HG02759 (cell line): ENCODE data around the gene ZBTB20.

ENCODE experiments used
- ATAC-seq: cut with Tn5 transposase; IDR thresholded peaks from one replicate; pipeline ENCODE4 v1.9.1; 2021; ENCODE audit warnings: mild to moderate bottlenecking, moderate library complexity; ENCODE audit not compliant: unreplicated experiment

ZBTB20 gene

DNA sequence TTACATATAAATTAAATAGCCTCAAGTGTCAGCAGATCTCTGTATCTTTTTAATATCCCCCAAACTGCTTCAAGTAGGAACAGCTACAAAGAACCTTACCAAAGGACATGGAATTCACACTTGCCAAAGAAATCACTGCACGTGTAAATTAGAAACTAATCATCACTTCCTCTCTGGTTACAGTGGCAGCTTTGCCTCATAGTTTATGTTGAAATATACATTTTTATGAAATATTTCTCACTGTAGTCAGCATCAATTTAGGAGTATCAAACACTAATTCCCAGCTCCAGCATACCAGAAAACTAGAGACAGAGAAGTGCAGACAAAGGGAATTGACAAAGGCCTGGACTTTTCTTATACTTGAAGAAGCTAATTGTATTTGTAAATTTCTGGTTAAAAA is 592.4 kb downstream of the ZBTB20 start:
- ATAC-seq: no peak

DNA sequence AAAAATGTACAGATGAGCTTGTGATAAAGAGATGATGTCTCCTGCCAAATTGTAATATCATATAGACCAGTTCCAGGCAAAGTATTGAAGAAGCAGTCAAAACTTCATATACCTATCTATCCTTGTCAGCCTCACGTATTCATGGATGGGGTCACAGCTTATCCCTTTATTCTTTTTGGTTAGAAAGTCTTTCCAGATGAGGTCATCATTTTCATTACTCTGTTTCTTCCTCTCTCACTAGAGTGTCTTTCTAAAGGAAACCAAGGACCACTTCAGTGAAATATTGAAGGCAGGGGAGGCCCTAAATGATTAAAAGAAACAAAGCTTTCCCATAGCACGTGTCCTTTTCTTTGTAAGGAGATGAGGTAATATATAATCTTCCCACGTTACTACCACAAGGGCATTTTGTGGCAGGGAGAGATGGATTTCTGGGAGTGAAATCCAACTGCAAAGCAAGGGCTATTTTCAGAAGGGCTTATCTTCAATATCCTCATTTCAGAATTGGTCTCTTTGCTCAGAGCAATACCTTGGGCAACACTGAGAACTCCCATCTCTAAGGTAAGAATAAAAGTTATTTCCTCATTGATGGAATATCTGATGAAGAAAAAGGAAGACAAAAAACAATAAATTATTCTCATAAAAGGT is 593.0 kb downstream of the ZBTB20 start:
- ATAC-seq: no peak

DNA sequence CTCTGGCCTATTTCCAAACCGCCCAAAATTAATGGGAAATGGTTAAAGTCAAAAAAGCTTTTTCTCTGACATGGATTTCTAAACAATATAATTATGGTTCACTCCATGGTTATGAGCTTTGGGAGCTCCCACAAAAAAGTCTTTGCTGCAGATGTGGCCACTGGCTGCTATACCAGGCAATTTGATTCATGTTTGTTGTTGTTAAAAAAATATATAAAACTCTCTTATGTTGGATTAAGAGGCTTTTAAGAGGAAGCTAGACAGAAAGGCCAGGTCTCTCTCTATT is 594.6 kb downstream of the ZBTB20 start:
- no peak for ATAC-seq

DNA sequence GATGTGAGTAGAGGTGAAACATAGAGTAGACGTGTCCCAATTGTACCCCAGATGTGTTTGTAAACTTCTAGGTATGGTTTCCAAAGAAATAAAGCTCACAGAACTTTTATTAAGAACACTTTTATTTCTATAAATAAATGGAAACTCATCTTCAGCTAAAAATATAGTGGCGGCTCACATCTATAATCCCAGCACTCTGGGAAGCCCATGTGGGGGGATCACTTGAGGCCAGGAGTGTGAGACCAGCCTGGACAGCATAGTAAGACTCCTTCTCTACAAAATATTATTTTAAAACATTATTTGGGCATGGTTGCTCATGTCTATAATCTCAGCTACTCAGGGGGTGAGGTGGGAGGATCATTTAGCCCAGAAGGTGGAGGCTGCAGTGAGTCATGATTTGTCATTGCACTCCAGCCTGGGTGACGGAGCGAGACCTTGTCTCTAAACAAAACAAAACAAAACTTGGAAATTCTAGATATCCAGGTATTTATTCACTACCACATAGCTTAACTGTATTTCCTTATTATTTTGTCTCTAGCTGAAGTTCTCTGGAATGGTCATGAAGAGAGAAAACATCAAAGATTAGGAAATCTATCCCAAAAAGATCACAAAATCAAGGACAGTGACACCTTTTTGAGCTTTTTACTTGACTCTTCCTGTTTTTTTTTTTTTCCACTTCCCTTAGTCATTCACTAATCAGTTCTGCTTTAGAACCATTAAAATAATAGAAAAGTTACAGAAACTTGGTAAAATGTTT is 595.1 kb downstream of the ZBTB20 start:
- ATAC-seq: no peak

DNA sequence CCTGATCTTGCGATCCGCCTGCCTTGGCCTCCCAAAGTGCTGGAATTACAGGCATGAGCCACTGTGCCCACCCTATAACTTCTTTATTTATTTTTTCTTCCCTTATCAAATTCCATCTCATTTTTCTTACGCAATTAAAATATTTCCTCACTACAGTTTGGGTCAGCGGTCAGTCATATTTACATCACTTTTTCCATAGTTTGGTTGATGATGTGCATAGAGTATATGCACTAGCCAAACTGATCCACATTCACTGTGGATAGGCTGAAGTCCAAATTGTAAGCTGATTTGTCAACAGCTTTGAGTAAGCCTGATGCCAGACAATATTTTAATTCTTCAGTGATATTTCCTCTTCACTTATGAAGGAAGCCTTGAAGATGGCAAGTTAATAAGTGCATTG is 596.9 kb downstream of the ZBTB20 start:
- no peak for ATAC-seq

DNA sequence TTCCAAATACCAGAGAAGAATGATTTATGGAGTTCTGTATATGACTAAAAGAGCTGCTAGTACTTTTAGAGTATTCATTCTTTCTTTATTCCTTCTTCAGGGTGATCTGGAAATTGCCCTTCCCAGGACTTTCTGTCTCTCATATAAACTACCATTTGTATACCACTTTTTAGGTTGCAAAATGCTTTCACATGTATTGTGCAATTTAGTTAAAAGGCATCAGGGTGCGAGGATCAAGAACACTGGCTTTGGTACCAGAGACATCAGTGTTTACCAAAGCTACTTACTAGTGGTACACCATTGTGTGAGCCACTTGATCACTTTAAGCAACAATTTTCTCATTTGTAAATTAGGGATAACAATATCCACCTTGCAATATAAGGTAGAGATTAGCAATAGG is 601.9 kb downstream of the ZBTB20 start:
- no peak for ATAC-seq

DNA sequence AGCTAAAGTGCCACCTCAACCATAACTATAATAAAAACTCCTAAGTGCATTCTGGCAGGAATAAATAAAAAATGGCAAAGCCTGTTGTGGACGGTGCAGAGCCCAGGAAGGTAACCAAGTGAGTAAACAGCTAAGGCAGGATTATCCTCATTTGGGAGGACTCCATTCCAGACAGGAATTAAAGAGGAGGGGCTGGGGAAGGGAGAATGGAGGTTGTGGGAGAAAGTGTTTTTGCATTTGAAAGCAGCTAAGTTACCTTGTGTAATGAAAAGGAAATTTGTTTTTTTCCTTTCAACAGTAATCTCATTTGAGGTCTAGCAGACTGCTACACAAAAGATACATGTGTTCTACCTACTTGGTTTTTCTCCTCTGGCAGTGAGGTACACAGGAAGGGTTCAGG is 604.7 kb downstream of the ZBTB20 start:
- ATAC-seq: no peak

DNA sequence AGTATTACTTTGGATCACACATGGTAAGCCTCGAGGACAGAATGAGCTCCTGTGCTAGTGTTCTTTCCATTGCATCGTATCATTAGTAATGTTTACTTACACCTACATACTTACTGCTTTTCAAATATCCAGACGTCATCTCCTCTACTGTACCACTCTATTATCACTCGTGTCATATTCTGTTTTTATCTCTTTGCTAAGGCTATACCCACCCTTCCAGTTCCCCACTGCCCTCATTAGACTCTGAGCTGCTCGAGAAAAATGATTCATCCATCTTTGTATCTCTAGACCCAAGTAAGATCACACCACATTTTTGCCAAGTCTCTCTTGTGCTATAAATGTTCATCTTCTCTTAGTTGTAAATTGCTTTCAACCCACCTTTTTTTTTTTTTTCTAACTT is 607.6 kb downstream of the ZBTB20 start:
- no peak for ATAC-seq

DNA sequence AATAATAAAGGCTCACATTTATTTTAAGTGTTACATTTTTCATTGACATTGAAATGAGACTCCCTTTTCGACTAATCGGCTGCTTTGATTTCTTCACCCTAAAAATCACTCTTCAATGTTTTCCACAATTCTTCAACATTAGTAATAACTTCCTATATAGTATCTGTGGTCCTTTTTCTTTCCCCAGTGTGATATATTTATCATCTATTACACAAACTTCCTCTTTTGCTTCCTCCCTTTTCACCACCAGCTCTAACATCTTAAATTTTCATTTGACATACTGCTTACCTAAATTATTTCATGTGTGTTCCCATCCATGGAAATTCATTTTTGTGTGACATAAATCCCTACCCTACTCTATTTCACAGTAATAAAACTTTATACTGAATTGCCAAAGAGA is 608.9 kb downstream of the ZBTB20 start:
- no peak for ATAC-seq

DNA sequence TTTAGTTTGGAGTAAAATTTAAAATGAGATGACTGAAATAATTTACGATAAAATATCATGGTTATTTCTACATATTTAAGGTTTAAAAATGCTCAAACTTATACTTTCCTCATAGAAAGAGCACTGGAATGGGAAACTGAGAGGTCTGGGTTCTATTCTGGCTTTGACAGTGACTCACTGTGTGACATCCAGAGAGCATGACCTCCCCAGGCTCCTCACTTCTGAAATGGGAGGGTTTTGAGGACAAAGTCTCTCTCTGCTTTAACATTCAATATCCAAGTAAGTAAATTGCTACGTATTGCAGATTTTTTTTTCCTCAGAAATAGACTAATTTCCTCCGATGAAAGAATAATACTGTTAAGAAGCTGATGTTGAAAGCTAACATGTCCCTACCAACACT is 618.6 kb downstream of the ZBTB20 start:
- ATAC-seq: no peak

DNA sequence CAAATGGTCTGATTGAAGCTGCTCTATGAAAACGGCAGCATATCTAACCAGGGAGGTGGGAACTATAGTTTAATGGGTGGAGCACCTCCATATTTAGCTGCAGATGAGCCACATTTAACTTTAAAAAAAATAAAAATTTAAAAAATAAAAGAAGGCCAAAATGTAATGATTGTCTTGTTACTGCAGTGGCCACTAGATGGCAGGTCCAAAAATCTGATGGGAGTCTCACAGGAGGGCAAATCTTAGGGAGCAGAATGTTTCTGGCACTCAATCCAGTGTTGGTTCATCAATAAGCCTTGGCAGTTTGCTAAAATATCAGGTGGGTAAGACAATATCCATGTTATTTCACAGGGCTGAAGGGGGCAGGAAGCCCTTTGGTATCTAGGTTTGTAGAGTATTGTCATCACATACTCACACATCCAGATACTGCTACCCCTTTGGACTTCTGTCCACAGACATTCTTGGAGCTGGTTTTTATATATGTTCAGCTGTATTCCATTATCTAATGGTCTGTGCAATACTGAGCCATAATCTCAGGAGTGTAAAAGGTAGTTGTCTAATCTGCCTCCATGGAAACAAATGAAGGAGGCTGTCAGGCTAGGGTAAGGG is 619.9 kb downstream of the ZBTB20 start:
- ATAC-seq: no peak

DNA sequence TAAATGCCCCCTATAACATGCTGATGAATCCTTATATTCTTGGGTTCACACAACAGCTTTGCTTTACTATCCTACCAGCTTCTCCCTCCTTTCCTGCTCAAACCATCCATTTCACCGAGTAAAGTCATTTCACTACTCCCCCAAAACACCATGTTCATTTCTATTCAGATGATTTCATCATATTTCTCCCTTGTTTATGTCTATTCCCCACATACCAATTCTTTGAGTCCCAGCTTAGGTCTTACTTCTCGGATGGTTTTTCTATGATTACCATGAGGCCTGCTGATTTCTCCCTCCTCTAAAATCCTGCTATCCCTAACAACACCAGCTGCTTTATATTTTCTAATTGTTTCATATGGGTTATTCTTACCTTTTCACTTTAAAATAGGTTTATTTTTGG is 621.8 kb downstream of the ZBTB20 start:
- ATAC-seq: no peak

DNA sequence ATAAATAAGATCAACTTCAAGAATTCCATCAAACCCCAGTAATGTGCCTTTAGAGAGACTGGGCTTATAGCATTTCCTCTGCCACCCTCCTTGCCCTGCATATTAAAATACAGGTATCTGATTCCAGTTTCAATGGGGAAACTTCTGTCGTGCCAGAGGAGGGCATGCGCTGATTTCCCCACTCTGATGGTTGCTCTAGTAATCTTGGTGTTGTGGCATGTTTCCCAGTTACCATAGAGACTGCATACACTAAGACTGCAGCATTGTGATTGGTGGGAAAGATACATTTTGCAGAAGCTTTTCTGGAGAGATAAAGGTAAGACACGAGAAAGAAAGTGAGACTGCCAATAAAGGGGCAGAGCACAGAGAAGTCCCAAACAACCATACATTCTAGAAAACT is 627.7 kb downstream of the ZBTB20 start:
- peak; percentile 88 for ATAC-seq

DNA sequence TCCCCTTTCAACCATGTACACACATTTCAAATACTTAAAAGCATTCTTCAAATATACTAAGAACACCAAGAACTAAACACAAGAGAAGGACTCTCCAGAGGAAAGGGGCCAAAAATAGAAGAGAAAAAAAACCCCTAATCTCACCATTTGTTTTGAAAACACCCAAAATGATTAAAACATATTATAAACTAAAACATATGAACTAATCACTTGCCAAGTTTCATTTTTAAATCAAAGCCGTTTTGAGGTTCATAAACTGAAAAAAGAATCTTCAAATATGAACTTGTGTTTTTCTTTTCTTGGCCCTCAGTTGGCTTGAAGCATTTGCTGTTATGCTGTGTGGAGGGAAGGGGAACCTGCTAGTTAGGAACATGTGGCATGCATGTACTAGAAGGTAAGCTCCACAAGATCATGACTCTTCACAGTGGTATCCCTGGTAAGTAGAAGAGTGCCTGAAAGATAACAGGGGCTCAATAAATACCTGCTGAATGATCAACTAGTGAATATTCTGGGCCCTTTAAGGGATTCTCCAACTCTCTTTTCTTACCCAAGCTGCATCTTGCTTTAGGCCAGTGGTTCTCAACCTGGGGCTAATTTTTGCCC is 628.8 kb downstream of the ZBTB20 start:
- no peak for ATAC-seq

DNA sequence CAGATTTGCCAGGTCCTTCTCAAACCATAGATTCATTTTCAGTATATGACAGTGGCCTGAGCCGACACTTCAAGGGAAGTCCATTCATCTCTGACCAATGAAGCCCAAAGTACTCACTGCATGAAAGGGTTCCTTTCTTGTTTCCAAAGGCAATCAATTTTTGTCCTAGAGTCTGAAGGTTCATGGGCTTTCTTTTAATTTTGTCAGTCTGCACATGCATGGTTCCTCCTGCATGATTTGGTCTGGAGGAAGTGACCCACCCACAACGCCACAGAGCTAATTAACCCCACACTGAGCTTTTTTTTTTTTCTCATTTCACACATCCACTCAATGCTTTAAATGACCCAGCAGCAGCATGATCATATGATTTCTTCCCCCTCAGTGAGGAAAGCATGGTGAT is 636.9 kb downstream of the ZBTB20 start:
- no peak for ATAC-seq

DNA sequence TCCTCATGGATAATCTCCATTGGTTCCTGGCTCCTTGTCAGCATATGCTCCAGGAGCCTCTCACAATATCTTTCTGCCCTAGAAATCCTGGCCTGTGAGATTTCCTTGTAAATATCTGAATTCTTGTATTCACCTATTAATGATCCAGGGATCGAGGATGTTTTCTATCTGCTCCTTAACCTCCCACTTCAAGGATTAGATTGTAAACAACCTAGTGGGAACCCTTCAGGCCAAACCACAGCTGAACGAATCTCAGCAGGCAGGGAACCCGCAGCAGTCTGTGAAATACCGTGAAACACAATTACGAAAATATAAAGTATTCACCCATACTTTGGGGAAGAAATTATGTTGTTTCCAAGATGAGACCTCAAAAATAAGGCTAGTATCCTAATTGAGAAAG is 637.3 kb downstream of the ZBTB20 start:
- ATAC-seq: no peak

DNA sequence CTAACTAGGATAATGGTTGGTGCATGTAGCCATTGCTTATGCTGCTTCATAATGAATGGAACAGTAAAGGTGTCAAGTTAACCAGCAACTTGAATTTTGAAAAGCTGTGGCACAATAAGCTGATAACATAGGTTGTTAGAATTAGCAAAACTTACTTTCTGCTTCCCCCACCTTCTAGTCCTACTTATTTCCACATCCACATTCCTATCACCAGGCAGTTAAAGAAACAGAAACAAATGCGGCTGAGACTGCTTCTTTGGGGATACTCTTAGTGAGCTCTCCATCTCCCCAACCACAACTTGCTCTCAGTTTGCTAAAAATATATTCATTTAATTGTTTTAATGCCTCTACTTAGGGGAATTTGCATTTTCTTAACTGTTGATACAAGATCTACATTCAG is 638.1 kb downstream of the ZBTB20 start:
- no peak for ATAC-seq

DNA sequence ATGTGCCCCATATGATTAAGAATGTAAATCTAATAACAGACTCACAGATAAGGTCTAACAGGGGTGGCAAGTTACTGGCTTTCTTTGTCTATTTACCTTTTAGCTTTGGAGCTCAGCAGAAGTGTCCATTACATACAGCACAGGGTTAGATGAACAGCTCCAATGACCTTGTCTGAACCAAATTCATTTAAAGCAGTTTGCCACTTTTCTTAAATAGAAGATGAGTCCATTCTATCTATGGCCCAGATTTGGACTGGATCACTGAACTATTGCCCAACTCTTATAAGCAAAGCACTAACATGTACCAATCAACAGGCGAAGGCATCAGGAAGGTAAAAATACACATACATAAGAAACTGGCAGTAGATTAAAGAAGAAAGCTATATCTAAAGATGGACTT is 638.9 kb downstream of the ZBTB20 start:
- ATAC-seq: no peak

DNA sequence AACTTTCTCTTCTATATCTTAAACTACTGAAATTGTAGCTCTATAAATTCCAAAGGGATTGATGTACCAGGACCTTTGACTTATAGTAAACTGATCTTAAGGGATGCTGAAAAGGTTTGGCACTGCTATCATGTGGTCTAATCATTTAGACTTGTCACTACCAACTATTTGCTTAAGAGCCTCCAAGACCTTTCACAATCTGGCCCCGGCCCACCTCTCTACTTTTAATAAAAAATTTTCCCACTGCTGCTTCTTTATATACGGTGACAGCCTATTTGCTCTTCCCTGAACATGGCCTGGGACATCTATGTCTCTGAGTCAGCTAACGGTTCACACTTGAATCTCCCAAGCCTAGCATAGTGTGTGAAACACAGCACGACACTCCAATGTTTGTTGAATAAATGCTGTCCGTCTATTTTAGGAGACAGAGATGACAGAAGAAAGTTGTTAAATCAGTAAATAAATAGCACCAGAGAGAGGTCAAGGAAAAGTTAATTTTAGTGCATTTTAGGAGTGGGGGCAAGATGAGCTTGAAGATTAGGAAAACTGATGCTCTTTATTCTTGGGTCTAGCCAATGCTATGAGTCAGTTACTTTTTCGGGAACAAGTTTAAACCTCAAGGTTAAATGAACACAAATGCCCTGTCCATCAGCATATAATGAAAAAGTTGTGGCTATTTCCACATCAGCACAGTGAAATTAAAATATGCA is 640.3 kb downstream of the ZBTB20 start:
- ATAC-seq: no peak

DNA sequence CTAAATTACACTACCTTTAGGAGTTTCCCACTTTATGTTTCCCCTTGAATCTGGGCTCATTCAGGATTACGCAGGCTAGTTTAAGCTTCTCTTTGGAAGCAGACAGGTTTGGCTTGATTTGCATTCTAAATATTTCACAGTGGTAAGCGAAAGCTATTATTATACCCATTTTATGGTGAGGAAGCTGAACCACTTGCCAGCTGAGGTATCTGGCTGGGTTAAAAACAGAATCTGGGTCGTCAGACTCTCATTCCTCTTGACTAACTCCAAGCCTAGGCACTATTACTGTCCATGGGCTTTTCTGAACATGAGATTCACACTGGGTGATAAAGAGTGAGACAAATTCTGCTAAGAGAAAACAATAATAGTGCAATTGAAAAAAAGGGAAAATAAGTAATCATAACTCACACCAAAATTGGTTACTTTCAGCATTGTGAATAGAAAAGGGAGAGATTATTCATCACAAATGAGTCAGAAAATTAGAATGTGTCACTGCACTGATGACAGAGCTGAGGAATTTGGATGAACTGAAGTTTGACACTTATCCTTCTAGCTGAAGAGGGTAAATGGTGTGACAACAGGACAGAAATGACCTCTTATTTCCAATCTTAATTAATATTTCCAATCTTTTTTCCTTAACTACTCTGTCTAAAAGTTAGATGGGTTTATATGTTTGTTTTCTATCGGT is 642.0 kb downstream of the ZBTB20 start:
- ATAC-seq: no peak

DNA sequence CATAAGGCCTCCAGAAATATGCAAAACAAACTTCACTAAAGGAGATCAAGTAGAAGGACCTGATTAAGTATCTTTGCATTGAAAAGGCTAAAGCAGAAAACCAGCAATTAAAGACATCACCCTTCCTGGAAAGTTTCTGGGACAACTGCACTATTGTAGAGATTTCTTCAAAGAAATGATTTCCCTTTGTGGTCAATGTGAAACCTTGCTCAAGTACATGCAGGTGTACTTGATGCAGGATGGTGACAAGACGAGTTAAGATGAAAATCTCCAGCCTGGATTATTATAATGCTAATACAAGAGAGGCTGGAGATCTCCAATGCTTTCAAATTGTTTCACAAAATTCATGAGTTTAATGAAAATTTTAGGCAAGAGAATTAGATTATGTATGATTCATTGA is 644.9 kb downstream of the ZBTB20 start:
- no peak for ATAC-seq
